RKO (cell line): ENCODE measurements around the gene SPECC1.
A peak's percentile ranks its signal among the peaks of the same experiment; 100 is the strongest.
"Not testable (repeated sequence)": the region's sequence is repeated elsewhere in the genome, so short reads cannot be mapped to it uniquely, and the experiment has no call there.

ENCODE experiments used
- DNase-seq: peaks from one replicate; pipeline ENCODE4 v3.0.0-alpha.2; 2016; ENCODE audit warnings: low spot score

SPECC1 gene

DNA sequence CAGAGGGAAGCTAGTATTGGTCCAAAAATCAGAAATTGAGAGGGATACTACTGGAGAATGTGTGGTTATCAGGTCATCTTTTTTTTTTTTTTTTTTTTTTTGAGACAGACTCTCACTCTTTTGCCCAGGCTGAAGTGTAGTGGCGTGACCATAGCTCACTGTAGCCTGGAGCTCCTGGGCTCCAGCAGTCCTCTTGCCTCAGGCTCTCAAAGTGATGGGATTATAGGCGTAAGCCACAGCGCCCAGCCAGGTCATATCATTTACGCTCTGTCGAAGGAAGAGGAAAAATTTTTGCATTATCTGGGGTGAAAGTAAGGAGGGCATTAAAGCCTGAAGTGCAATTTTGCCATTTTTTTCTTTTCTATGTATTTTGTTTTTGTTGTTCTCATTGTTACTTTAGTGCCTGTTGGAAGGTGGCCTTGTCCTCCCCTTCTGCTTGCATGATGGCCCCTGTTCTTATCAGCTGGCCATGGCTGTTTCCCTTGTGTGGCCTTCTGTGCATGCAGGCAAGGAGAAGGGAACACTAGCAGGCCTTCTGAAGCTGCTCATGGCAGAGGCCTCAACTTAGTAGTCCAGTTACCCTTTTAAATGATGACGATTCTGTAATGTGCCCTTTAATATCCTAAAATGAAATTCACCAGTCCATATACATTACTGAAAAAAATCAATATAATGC is 118.3 kb downstream of the SPECC1 start:
- no peak for DNase-seq

DNA sequence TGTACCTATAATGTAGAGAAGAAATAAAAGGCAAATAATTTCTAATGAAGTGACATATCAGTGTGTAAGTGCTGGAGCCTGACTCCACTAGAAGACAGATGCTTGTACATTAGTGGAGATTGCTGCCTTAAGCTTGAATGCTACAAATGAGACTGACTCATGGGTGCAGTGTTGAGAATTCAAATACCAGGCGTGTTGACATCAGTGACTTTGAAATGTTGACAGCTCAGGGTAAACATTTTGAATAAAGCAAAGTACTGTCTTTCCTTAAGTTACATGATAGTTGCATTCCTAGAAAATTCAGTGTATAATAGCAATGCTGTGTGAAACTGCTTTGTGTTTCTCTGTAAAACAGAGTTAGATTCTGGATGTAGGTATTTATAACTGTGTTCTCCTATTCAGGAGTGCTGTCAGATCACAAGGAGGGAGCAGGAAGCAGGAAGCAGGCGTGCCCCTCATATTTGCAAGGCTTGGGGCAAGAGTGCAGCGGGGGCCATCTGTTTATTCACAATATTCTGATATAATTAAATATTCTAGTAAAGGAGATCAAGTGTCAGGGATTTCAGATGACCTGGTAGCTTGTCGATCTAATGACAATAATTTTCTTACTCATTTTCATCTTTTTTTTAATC is 119.0 kb downstream of the SPECC1 start:
- DNase-seq = no peak

DNA sequence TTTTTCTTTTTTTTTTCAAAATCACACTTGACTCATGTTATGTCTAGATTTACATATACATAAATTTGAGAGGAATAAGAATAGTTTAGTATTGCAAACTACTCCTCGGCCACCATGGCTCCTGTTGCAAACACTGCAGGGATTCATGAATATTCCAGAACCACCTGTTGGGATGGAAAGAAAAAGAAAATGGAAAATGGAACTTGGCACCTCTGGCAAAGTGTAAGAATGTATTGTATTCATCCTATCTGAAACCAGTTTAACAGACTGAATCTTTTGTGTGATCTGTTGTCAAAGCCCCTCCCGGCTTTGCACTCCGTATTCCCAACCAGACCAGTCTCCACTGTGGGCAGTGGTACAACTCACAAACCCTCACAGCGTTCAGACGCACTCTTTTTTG is 124.4 kb downstream of the SPECC1 start:
- DNase-seq = no peak

DNA sequence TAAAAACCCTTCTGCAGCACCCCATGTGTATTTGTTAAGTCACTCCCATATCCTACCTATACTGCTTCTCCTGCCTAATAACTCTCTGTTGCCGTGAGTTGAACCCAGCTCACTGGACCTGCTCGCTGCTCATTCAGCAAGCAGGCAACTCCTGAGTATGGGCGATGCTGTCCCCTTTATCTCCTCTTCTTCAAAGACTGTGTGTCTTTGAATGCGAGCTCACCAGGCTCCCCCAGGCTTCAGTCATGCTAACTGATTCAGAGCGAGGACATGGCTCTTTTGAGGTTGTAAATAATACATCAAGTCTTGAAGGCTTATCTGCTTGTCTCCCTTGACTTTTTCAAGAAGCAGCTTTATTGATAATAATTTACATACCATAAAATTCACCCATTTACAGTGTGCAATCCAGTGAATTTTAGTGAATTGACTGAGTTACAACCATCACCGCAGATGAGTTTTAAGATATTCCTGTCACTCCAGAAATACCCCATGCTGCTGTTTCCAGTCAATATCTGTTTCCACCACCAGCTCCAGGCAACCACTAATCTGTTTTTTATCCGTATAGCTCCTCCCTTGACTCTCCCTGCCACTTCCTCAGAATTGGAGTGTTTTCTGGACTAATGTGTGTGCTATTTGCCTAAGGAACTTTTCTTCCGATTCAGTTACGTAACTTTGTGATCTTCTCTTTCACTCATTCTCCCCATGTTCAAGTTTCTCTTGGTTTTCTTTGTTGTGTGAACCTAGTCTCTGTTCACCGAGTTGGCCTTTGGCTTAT is 132.2 kb downstream of the SPECC1 start:
- DNase-seq = no peak

DNA sequence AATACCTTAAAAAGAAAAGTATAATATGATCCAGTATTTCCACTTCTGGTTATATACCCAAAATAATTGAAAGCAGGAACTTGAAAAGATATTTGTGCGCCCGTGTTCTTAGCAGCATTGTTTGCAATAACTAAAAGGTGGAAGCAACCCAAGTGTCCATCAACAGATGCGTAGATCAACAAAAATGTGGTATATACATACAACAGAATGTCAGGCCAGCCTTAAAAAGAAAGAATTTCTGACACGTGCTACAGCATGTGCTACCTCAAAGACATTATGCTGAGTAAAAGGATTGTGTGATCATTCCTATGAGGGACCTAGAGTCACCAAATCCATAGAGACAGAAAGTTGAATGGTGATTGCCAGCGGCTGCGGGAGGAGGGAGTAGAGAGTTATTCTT is 133.1 kb downstream of the SPECC1 start:
- no peak for DNase-seq

DNA sequence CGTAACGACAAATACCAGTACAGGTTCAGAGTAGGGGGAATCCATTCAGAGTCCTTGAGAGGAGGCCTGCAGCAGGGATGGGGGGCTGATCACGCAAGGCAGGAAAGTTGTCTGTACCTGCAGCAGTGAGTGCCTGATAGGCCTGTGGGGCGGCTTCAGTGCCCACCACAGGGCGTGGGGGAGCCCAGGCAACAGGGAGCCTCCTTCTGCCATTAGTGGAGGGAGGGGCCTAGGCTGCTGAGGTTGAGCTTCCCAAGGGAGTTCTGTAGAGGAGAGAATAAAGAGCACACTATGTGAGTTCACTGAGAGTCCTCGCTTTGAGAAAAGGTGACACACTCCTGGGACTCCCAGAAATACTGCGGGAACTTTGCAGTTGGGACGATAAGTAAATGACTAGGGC is 134.6 kb downstream of the SPECC1 start:
- DNase-seq = no peak

DNA sequence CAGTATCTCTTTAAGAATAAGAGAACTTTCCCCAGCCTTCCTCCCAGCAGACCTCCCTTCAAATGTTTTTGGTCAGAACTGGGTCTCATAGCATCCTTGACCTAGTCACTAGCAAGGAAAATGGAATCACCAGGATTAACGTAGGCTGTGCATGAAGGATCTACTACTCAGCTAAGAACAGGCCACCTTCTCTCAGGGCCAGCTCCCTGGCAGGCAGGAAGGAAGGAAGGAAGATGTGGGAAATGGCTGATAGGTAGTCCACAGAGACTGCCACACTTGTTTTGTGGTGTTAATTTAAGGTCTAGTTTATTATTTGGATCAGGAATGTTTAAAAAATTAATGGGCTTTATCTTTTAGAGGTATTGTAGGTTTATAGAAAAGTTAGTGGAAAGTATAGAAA is 136.4 kb downstream of the SPECC1 start:
- DNase-seq = no peak

DNA sequence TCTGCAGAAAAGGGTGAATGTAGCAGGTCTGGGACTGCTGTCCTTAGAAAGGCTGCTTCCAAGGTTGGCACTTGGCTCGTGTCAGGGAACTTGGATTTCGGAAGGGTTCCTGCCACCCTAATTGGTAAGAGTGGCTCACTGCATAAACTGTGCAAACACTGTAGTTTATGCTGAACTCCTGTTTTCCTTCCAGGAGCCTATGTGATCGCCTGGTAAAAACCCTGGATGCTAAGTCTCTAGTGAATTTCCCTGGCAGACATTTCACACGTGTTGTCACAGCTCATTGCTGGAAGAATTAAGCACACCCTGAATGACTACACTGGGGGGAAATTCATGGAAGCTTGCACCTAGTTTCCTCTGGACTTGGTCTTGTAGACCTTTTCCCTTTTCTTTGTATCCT is 140.1 kb downstream of the SPECC1 start:
- no peak for DNase-seq

DNA sequence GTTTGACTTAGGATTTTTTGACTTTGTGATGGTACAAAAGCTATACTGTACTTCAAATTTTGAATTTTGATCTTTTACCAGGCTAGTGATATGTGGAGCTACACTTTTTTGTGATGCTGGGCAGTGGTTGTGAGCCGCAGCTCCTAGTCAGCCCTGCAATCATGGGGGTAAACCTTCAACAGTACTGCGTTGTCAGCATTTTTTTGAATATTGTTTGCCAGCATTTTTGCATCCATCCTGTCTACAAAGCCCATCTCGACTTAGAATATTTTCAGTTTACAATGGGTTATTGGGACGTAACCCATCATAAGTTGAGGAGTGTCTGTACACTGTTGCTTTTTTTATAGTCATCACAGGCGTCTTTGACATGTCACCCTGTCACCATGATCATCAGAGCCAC is 142.0 kb downstream of the SPECC1 start:
- no peak for DNase-seq

DNA sequence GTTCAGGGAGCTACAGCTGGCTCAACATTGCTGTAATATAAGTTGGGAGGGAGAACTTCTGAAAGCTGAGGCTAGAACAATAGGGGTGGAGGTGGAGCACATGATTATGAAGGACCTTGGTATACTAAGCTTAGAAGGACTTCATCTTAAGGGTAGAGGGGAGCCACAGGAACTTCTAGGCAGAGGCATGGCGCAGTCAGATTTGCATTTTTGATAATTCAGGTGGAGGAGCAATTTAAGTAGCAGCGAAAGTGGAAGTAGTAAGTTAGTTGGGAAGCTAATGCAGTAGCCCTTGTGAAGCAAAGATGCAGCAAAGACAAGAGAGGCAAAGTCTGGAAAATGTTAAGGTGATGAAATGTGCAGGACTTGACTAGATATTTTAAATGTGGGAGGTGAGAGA is 144.1 kb downstream of the SPECC1 start:
- DNase-seq = no peak

DNA sequence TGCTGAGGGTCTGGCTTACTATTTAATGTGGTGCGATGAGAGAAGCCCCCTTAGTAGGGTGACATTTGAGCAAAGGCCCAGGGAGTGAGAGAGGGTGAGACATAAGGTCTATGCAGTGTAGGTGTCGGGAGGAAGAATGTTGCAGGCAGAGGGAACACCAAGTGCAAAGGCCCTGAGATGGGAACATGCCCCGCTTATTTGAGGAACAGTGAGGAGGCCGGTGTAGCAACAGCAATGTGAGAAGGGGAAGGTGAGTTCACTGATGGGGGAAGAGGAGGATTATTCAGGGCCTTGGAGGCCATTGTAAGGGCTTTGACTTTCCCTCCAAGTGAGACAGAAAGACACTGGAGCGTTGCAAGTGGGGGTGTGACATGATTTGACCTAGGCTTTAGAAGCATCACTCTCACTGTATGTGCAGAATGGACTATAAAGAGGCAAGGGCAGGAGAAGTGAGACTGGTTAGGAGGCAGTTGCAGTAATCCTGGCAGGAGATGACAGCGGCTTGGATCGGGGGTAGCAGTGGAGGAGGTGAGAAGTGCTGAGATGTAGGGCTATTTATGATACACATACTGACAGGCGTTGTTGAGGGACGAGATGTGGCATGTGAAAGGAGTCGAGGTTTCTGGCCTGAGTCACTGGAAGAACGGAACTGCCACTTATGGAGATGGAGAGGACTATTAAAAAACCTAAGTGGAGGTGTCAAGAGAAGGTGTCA is 145.3 kb downstream of the SPECC1 start:
- DNase-seq = no peak

DNA sequence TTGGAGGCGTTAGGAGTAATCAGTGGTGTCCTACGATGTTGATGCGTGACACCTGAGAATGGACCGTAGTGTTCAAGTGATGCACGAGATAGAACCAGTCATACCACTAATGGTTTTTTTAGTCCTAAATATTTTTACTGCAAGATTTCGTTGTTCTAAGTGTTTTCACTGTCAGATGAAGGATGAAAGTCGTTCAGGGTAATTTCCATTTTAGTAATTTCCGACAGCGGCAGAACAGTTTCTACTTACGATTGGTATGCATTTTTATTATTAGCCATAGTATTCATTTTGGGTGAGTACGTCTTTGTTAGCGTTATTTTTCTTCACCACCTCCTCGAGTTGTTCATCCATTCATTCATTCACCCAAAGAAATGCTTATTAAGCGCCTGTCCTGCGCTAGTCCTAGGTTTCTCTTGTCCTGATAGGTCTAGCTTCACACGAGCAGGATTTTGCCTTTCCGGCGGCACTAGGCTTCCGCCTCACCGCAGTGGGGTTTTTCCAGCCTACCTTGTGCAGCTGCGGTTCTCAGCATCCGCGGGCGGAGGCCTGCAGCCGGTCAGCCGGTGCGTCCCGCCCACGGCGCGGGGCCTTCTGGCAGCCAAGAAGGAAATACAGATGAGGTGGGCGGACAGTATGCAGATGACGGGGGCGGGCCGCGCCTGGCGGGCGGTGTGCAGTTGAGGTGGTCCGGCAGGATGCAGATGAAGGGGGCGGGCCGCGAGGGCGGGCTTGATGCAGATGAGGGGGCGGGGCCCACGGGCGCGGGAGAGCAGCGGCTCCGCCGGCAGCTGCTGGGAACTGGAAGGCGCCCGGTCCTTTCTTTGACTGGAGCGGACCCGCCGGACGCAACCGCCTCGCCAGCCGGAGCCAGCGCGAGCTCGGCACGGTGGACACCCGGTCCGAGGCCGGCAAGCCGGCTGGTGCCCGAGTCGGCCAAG is 146.4 kb downstream of the SPECC1 start:
- peak; percentile 95 for DNase-seq

DNA sequence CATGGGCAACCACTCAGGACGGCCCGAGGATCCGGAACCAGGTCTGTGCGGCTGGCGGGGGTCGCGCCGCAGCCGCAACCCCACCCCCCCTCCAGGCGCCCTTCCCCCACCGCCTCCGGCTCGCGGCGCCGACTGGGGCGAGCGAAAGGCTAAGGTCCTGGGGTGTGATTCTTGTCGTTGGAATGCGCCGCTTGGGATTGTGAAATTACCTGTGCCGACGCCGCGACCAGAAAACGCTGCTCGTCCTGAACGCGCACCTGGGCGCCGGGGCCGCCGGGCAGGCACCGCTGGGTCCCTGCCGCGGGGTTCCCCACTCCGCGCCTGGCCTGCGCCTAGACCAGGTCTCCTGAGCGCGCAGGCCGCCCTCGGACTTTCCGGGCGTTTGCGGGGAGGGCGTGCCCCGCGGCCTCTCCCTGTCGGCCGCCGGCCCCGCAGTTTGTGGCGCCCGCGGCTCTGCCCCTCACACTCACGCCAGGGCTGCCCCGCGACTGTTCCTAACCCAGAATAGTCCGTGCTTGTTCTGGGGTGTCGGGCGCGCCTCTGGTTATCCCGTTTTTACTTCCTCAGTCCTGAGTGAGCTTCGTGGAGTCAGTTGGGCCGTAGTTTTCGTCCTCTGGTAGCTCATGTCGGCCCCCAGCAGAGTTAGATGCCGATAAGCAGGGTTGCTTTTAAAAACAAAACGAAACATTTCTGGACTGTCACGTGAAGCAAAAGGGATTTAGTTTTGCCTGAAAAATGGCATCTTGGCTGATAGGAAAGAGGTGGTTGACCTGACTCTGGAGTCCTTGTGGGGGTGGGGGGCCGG is 147.2 kb downstream of the SPECC1 start:
- DNase-seq = peak; percentile 39

DNA sequence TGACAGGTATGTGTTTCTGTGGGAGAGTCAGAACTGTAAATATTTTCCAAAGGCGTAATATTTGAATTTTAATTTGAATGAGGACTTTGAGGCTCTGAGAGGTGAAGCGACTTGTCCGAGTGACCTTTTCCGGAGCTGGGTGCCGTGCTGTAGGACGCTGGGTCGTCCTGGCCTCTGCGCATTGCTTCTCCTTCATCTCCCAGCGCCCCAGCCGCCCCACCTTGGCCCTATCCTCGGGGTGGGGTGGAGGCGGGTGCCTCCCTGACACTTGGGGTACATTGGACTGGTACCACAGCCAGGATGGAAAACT is 147.8 kb downstream of the SPECC1 start:
- no peak for DNase-seq

DNA sequence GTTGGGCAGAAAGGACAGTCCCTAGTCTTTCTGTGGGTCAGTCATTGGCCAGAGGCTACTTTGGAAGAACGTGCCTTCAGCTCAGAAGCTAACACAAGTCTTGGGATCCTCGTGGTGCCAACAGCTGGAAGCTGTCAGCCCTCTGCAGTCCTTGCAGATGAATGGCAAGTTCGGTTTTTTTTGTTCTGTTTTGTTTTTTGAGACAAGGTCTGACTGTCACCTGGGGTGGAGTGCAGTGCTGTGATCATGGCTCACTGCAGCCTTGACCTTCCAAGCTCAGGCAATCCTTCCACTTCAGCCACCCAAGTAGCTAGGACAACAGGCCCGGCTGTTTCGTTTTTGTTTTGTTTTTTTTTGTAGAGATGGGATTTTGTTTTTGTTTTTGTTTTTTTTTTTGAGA is 149.4 kb downstream of the SPECC1 start:
- DNase-seq = no peak

DNA sequence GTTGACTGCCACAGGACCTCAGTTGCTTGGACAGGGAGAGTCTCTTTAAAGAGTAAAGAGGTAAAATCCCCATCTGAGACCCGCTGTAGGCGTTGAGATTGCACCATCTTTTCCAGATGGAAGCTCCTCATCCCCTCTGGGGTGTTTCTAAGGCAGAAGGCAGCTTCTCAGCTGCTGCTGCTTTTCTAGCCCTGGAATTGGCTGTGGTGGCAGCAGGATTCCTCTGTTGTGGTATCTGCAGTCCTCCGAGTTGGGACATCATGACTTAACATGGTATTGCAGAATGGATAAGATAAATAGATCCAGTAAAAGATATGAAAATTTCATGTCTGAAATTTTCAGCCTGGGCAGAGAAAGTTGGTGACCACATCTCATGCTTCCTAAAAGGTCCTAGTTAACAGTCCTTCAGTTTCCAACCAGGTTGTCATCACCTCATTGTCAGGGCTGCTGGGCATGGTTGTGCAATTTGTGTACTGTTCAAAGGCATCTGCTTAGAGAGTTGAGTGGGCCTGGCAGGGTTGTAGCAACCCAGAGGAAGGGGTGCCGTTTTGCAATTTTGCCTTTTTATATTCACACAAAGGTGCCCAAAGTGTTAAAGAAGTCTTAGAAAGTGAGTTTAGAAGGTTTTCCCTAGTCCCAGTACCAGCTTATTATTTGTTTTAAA is 150.4 kb downstream of the SPECC1 start:
- no peak for DNase-seq

DNA sequence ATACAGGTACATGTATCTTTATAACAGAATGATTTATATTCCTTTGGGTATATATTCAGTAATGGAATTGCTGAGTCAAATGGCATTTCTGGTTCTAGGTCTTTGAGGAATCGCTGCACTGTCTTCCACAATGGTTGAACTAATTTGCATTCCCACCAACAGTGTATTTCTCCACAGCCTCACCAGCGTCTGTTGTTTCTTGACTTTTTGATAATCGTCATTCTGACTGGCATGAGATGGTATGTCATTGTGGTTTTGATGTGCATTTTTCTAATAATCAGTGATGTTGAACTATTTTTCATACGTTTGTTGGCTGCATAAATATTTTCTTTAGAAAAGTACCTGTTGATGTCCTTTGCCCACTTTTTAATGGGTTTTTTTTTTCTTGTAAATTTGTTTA is 156.4 kb downstream of the SPECC1 start:
- not testable (repeated sequence) for DNase-seq

DNA sequence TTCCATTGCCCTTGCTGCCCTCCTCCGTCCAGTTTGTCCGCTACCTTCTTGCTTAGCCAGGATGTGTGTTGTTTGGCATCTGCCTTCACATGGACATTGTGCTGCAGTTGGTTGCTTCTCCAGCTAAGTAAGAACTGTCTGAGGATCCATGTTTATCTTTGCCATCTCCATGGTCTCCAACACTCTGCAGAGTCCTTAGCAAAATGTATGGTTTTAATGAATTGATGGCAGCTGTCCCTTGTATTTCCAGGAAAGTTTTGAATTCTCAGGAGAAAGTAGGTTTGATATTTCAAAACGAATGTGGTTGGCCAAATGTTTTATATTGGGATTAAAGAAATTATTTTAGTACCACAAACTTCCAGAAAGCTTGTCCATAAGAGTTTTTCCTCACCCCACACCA is 160.9 kb downstream of the SPECC1 start:
- no peak for DNase-seq

DNA sequence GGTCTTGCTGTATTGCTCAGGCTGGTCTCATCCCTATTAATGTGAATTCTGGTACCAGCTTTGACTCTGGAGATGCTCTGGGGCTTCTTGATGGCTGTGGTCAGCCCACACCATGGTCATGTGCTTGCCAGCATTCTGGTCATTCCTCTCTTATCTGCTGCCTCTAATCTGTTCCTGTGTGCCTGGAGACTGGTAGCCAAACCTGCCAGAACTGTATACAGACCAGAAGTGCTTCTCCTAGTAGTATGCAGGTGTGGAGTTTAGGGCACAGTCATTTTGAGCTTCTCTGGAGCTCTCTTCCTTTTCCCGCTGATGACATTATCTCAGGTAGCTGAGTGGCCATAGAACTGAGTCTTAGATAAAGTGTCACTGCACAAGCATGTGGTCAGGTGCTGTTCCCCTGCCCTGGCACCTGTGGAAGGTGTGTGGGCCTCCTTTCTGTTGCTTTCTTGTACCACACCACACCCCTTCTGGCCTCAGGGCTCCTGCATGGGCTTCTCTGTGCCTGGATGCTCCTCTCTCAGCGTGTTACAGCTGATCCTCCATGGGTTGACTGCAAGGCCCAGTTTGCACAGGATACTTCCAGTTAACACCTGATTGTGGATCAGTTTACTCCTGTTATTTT is 162.7 kb downstream of the SPECC1 start:
- no peak for DNase-seq

DNA sequence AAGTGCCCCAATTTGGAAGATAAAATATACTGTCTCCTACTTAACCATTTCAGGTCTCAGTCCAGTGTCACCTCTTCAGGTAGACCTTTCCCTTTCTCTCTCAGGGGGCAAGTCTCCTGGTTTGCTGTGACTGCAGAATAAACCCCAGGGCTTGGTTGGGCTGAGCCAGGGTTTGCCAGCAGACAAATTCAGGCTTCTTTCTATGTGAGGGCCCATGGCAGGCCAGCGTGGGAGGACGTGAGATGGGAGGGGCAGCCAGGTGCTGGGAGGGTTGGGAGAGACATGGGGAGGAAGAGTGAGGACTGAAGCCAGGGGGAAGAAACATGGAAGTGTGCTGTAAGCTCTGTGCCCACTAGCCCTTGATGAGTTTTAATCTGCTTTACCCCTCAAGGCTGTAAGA is 163.2 kb downstream of the SPECC1 start:
- DNase-seq = no peak
